Neutrophil (primary cell): ENCODE results near the gene CD44.

Source experiments
- H3K27ac ChIP-seq: fragments of 200-600 bp; sonication (generic); 2 replicates; pipeline ENCODE4 v1.5.1; 2016; ENCODE audit warnings: mild to moderate bottlenecking, moderate library complexity
- H3K27me3 ChIP-seq: fragments of 200-600 bp; sonication (generic); 2 replicates; pipeline ENCODE4 v1.6.0; 2016; ENCODE audit warnings: mild to moderate bottlenecking
- H3K36me3 ChIP-seq: fragments of 200-600 bp; sonication (generic); 2 replicates; pipeline ENCODE4 v1.5.1; 2017
- H3K4me1 ChIP-seq, 2 experiments: fragments of 200-600 bp in 1 of 2; sonication (generic) in 1 of 2; 1 replicate in 1 of 2; 2 replicates in 1 of 2; pipeline versions ENCODE4 v1.5.1 to v1.6.1; 2013 to 2016; ENCODE audit warnings: low read depth in 1 of 2, low read length in 1 of 2, mild to moderate bottlenecking in 1 of 2, moderate library complexity in 1 of 2; ENCODE audit not compliant: control insufficient read depth in 1 of 2, insufficient read depth in 1 of 2
- H3K4me3 ChIP-seq, 2 experiments: fragments of 200-600 bp in 1 of 2; sonication (generic) in 1 of 2; 1 replicate in 1 of 2; 2 replicates in 1 of 2; pipeline ENCODE4 v1.5.1; 2013 to 2016; ENCODE audit warnings: low read depth in 1 of 2, low read length in 1 of 2, mild to moderate bottlenecking in 1 of 2, moderate library complexity in 1 of 2
- H3K9me3 ChIP-seq: fragments of 200-600 bp; sonication (generic); 2 replicates; pipeline ENCODE4 v1.5.1; 2016
- TF ChIP-seq, protein P1 (sequence below): fragments of 200-600 bp; sonication (generic); IDR thresholded peaks from 2 replicates; pipeline ENCODE4 v1.5.1; 2016; ENCODE audit warnings: antibody characterized with exemption

Gene CD44

GRCh38 chr11:35145271-35145670, 6.3 kb downstream of the CD44 start:
- no peaks in the 10 kb centered on the region for H3K36me3 ChIP-seq
- H3K4me3 ChIP-seq: peak overlapping the region; percentile 49
- H3K9me3 ChIP-seq: no peaks in the 10 kb centered on the region
- H3K27me3 ChIP-seq: no peaks in the 10 kb centered on the region
- TF ChIP-seq, protein P1, sequence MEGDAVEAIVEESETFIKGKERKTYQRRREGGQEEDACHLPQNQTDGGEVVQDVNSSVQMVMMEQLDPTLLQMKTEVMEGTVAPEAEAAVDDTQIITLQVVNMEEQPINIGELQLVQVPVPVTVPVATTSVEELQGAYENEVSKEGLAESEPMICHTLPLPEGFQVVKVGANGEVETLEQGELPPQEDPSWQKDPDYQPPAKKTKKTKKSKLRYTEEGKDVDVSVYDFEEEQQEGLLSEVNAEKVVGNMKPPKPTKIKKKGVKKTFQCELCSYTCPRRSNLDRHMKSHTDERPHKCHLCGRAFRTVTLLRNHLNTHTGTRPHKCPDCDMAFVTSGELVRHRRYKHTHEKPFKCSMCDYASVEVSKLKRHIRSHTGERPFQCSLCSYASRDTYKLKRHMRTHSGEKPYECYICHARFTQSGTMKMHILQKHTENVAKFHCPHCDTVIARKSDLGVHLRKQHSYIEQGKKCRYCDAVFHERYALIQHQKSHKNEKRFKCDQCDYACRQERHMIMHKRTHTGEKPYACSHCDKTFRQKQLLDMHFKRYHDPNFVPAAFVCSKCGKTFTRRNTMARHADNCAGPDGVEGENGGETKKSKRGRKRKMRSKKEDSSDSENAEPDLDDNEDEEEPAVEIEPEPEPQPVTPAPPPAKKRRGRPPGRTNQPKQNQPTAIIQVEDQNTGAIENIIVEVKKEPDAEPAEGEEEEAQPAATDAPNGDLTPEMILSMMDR: no peak
- H3K27ac ChIP-seq: peak overlapping the region; percentile 90
- H3K4me1 ChIP-seq: peaks cover 74 to 79% of the 10 kb centered on the region in 2 experiments

- H3K27ac ChIP-seq: peak overlapping the region; percentile 90
Measured at GRCh38 chr11:35146074-35146521, 7.1 kb downstream of the CD44 start.

DNA sequence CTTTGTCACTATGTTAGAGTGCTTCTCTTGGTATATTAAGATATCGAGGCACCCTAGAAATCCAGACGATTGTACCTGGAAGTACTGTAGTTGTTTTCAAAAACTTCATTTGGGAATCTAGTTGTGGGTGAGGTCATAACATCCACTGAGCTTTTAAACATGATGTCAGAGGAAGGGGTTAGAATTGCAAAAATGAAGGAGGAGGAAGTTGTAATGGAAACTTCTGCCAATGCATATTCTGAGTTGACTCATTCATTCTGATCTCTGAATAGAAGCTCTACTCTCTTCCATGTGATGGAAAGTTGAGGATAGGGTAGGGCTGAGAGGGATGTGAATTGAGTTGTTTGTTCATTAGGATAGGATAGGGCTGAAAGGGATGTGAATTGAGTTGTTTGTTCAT, 7.7 kb downstream of the CD44 start:
- Histone ChIP-seq H3K4me3 (peak overlapping the region in 1 of 2 experiments; percentile 12), H3K9me3 (no peaks in the 10 kb centered on the region), H3K4me1 (peaks cover 59 to 65% of the 10 kb centered on the region in 2 experiments), H3K27me3 (no peaks in the 10 kb centered on the region), H3K36me3 (peaks cover under 1% of the 10 kb centered on the region), H3K27ac (peak overlapping the region; percentile 90)
- TF ChIP-seq, protein P1: no peak

More at GRCh38 chr11:35146074-35146521, 7.1 kb downstream of the CD44 start:
- no peaks in the 10 kb centered on the region for H3K9me3 ChIP-seq
- peaks cover 65 to 71% of the 10 kb centered on the region in 2 experiments for H3K4me1 ChIP-seq
- TF ChIP-seq, protein P1: no peak
- no peaks in the 10 kb centered on the region for H3K27me3 ChIP-seq
- no peaks in the 10 kb centered on the region for H3K36me3 ChIP-seq
- H3K4me3 ChIP-seq: peak overlapping the region in 1 of 2 experiments; percentile 49

DNA sequence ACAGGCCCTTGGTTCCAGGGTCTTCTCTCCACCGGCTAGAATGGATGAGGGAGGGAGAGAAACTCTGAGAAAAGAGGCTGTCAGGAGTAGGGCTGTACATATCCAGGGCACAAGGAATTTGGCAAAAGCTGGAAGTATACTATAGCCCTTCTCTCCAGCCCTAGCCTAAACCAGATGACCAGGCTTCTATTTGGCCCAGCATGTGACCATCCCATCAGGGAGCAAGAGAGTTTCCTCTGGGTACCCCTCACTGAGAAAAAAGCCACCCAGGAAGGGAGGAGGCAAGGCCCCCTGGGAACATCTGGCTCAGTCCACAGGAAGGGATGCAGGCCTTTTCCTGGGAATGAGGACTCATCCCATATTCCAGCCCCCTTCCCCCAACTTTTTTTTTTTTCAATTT, 8.3 kb downstream of the CD44 start:
- Histone ChIP-seq H3K27ac (peak overlapping the region; percentile 90), H3K4me1 (peaks cover 54 to 60% of the 10 kb centered on the region in 2 experiments), H3K4me3 (peak overlapping the region in 1 of 2 experiments; percentile 12), H3K9me3 (no peaks in the 10 kb centered on the region), H3K36me3 (peaks cover 4% of the 10 kb centered on the region), H3K27me3 (no peaks in the 10 kb centered on the region)
- TF ChIP-seq, protein P1: no peak

DNA sequence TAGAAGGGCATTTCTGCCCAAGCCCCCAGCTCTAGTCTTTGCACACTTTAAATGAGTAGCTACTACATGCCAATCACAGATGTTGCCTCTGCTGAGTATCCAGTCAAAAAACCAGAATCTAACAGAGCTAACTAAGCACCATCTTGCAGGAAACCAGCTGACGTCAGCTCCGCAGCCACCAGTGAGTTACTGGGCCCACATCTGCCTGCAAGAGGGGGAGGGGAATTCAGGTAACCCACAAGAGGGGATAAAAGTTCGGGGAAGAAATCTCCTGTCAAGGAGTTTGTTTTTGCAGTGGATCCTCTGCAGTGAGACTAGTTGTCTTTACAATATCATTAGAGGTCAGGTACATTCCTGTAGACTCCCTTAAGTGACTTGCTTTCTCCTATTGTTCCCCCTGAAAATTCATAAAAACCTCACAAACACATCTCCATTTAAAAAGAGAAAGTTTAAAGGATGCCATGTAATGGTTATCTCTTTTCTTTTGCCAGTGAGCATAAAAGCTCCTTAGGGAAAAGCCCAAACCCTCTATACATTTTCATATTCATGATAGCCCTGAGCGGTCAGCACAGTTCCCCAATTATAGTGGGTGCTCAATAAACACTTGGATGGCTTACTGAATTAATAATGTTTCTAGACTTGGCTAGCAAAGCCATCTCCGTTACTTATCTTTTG, 9.3 kb downstream of the CD44 start:
- Histone ChIP-seq H3K9me3 (no peaks in the 10 kb centered on the region), H3K4me3 (no peak overlapping the region), H3K36me3 (peaks cover 6% of the 10 kb centered on the region), H3K4me1 (peaks cover 43 to 49% of the 10 kb centered on the region in 2 experiments), H3K27me3 (no peaks in the 10 kb centered on the region), H3K27ac (peak overlapping the region; percentile 18)
- TF ChIP-seq, protein P1: no peak
